HepG2 (cell line): ENCODE data around the gene WWTR1. TPM values are rescaled to one million over a fixed set of nuclear protein-coding genes. Genes with fewer than 3 reads are reported as not detected.
A peak's percentile ranks its signal among the peaks of the same experiment; 100 is the strongest.

Experiments
- ATAC-seq: fragments of 200-7000 bp; cut with Tn5 transposase; 3 replicates; pipeline ENCODE4 v1.9.1; 2020; ENCODE audit warnings: mild to moderate bottlenecking, moderate library complexity
- BruUV-seq: library from RNA; stranded (reverse); fragments of 400-500 nt; replicated peaks from 2 replicates; lab custom pipeline; 2021; lab: Mats Ljungman, UMichigan
- CTCF ChIA-PET: fragments of 300-600 bp; formaldehyde crosslinking; extraction: SDS; loops from one replicate; lab custom pipeline; 2021; ENCODE audit warnings: low total read pairs, inconsistent platforms, low intra/inter-chr PET ratio; lab: Yijun Ruan, JAX
- POLR2A ChIA-PET: fragments of 350-600 bp; sonication (Branson Sonifier 250); formaldehyde crosslinking; loops from one replicate; lab custom pipeline; 2020; ENCODE audit warnings: antibody characterized with exemption, inconsistent platforms; lab: Yijun Ruan, JAX
- DNase-seq: peaks from one replicate; pipeline ENCODE4 v3.0.0-alpha.2; 2015; ENCODE audit warnings: low spot score
- FAIRE-seq: peaks from 3 replicates; lab custom pipeline; 2011; peaks lifted over from hg19 to GRCh38; lab: Jason Lieb, UNC
- H2AFZ ChIP-seq: one replicate; pipeline ENCODE4 v1.6.1; 2011; ENCODE audit warnings: low read length, inconsistent platforms
- H3K27ac ChIP-seq: fragments of 300-600 bp; 3 replicates; pipeline ENCODE4 v1.8.0; 2011; ENCODE audit warnings: mixed run types, mild to moderate bottlenecking, mixed read lengths, low read length, inconsistent platforms; ENCODE audit not compliant: insufficient read depth; ENCODE audit errors: extremely low read length
- H3K27me3 ChIP-seq, 2 experiments: fragments of 200-600 bp in 1 of 2; 2 replicates in 1 of 2; 3 replicates in 1 of 2; pipeline versions ENCODE4 v1.6.0 to v1.8.0; 2011; ENCODE audit warnings: low read length in 2 of 2, mild to moderate bottlenecking in 2 of 2, moderate library complexity in 2 of 2, inconsistent platforms in 1 of 2; ENCODE audit not compliant: insufficient read depth in 2 of 2, control insufficient read depth in 1 of 2
- H3K36me3 ChIP-seq, 2 experiments: fragments of 200-600 bp in 1 of 2; replicated peaks in 1 of 2; 2 replicates in 1 of 2; 3 replicates in 1 of 2; pipeline versions ENCODE4 v1.5.1 to v1.8.0; 2011; ENCODE audit warnings: low read length in 2 of 2, inconsistent platforms in 1 of 2; ENCODE audit not compliant: insufficient read depth in 2 of 2, control insufficient read depth in 1 of 2
- H3K4me1 ChIP-seq: 2 replicates; pipeline ENCODE4 v1.5.1; 2012; ENCODE audit warnings: low read length, inconsistent platforms; ENCODE audit not compliant: insufficient read depth
- H3K4me2 ChIP-seq: 2 replicates; pipeline ENCODE4 v1.6.0; 2011; ENCODE audit warnings: low read depth, low read length, inconsistent platforms
- H3K4me3 ChIP-seq, 3 experiments: fragments of 200-600 bp in 1 of 3; sonication (generic), shearing (Covaris generic) in 1 of 3; replicated peaks in 1 of 3; 2 replicates each; pipeline ENCODE4 v1.5.1; 2011 to 2016; ENCODE audit warnings: low read length in 3 of 3, inconsistent platforms in 2 of 3, low read depth in 2 of 3, mild to moderate bottlenecking in 2 of 3, control low read depth in 1 of 3, mixed read lengths in 1 of 3; ENCODE audit not compliant: insufficient read depth in 1 of 3
- H3K79me2 ChIP-seq: one replicate; pipeline ENCODE4 v1.6.1; 2011; ENCODE audit warnings: low read length, inconsistent platforms; ENCODE audit not compliant: insufficient read depth
- H3K9ac ChIP-seq: 2 replicates; pipeline ENCODE4 v1.6.0; 2011; ENCODE audit warnings: mild to moderate bottlenecking, low read depth, low read length, inconsistent platforms; ENCODE audit not compliant: insufficient read depth
- H3K9me3 ChIP-seq: 2 replicates; pipeline ENCODE4 v1.5.1; 2012; ENCODE audit warnings: mild to moderate bottlenecking, low read length
- H4K20me1 ChIP-seq: 2 replicates; pipeline ENCODE4 v1.6.0; 2011; ENCODE audit warnings: inconsistent platforms, mild to moderate bottlenecking, low read length, moderate library complexity; ENCODE audit not compliant: insufficient read depth
- ATF7 ChIP-seq, 2 experiments: fragments of 450-650 bp in 1 of 2; sonication (generic) in 1 of 2; formaldehyde crosslinking in 1 of 2; IDR thresholded peaks; 2 replicates each; pipeline versions ENCODE4 v1.4.0 to v1.6.1; 2016 to 2020; ENCODE audit warnings: antibody characterized with exemption in 1 of 2, mild to moderate bottlenecking in 1 of 2, missing genetic modification reagents in 1 of 2
- ZNF263 ChIP-seq: sonication (generic); formaldehyde crosslinking; IDR thresholded peaks from 2 replicates; pipeline ENCODE4 v1.4.0; 2020; ENCODE audit warnings: missing genetic modification reagents
- ZNF407 ChIP-seq: sonication (generic); formaldehyde crosslinking; IDR thresholded peaks from one replicate; pipeline ENCODE4 v1.5.1; 2020; ENCODE audit warnings: mild to moderate bottlenecking, missing genetic modification reagents; ENCODE audit errors: not compliant biosample characterization
- WGBS: methylation state at CpG from one replicate; pipeline ENCODE4 v1.1.6; 2017; ENCODE audit warnings: low lambda C conversion rate; 5-methylcytosine and 5-hydroxymethylcytosine counted together
- in situ Hi-C: cut with HindIII; loops from 2 replicates; pipeline ENCODE4 v1.10.0; 2017; ENCODE audit warnings: low pct_unique_long_range_greater_than_20kb; ENCODE audit not compliant: extremely low pct_ligation_motif_present
- intact Hi-C: fragments of 100-400 bp; cut with micrococcal nuclease; formaldehyde crosslinking; loops from one replicate; pipeline ENCODE4 v1.10.0; 2022; ENCODE audit not compliant: unreplicated experiment
- polyA plus RNA-seq, 8 experiments: library from polyadenylated mRNA; depleted of rRNA in 3 of 8; stranded (reverse) in 7 of 8; unstranded in 1 of 8; fragments of >200 nt; fragmentation: Illumina TruSeq in 4 of 8; extraction: Trizol in 4 of 8; gene quantifications; 2 replicates each; pipeline versions ENCODE4 v1.2.1 to v1.2.3, GENCODE V29; 2011 to 2016; ENCODE audit warnings: low read depth in 4 of 8, missing spikeins in 1 of 8, mixed read lengths in 1 of 8; ENCODE audit not compliant: insufficient read depth in 1 of 8
- total RNA-seq, 5 experiments: library from RNA; depleted of rRNA; stranded (reverse); fragments of >200 nt; fragmentation: Illumina TruSeq; extraction: Trizol; gene quantifications; 2 replicates each; pipeline ENCODE4 v1.2.3, GENCODE V29; 2016; ENCODE audit warnings: low read depth in 1 of 5

The WWTR1 gene
- total and polyA plus RNA-seq, 2 of the 13 experiments (the other 11 are each of a cell fraction or from before 2014, with no cell fraction given): 19.7 to 139 TPM

GRCh38 chr3:149662240-149662887 is 4.5 kb upstream of the WWTR1 start:
- 0 out of 5 replicates have a peak, but pooled peaks cover 0 to 3% of the 10 kb centered on the region in 2 experiments for H3K36me3 ChIP-seq
- CTCF ChIA-PET: no interaction called here
- no peak overlapping the region for H3K9ac ChIP-seq
- H3K4me2 ChIP-seq: no peak overlapping the region
- no peaks in the 10 kb centered on the region for H4K20me1 ChIP-seq
- FAIRE-seq (no peak), ATAC-seq (no peak), DNase-seq (no peak)
- POLR2A ChIA-PET: interaction anchor here (1.0 kb wide), 1 partner anchor 9 kb away, joined by 3 read pairs; no protein-coding TSS in a partner anchor
- intact Hi-C loops (no loop called here), in situ Hi-C loops (no loop called here)
- TF ChIP-seq ZNF263 (0 out of 2 replicates have a peak, but pooled peaks have one; percentile 20), ATF7 (IDR thresholded peaks at IDR 0.05) (peak; percentile 77), ATF7 (CRISPR knock-in tag; IDR thresholded peaks at IDR 0.05) (no peak), ZNF407 (no peak)
- H3K4me3 ChIP-seq: no peak overlapping the region
- 93% methylated on average over 4 of the region's 4 CpGs for WGBS
- no TSS peak for BruUV-seq
- H3K4me1 ChIP-seq: peaks cover 41% of the 10 kb centered on the region
- H3K27ac ChIP-seq: no peak overlapping the region
- H3K79me2 ChIP-seq: peaks cover 11% of the 10 kb centered on the region
- no peaks in the 10 kb centered on the region for H3K9me3 ChIP-seq
- H2AFZ ChIP-seq: no peak overlapping the region
- H3K27me3 ChIP-seq: no peaks in the 10 kb centered on the region; a peak in 1 of 5 replicates
